B cell (primary cell): ENCODE results near the gene ITGA6.

Experiments used
- EZH2 ChIP-seq: IDR thresholded peaks from 2 replicates; pipeline ENCODE4 v1.6.1; 2012; ENCODE audit warnings: borderline replicate concordance, low read depth, mild to moderate bottlenecking, moderate library complexity, low read length; ENCODE audit not compliant: insufficient read depth, poor library complexity, severe bottlenecking
- TF ChIP-seq, protein P1 (sequence below): fragments of 200-600 bp; IDR thresholded peaks from one replicate; pipeline ENCODE4 v1.8.0; 2022; ENCODE audit warnings: antibody characterized with exemption, mild to moderate bottlenecking

DNA sequence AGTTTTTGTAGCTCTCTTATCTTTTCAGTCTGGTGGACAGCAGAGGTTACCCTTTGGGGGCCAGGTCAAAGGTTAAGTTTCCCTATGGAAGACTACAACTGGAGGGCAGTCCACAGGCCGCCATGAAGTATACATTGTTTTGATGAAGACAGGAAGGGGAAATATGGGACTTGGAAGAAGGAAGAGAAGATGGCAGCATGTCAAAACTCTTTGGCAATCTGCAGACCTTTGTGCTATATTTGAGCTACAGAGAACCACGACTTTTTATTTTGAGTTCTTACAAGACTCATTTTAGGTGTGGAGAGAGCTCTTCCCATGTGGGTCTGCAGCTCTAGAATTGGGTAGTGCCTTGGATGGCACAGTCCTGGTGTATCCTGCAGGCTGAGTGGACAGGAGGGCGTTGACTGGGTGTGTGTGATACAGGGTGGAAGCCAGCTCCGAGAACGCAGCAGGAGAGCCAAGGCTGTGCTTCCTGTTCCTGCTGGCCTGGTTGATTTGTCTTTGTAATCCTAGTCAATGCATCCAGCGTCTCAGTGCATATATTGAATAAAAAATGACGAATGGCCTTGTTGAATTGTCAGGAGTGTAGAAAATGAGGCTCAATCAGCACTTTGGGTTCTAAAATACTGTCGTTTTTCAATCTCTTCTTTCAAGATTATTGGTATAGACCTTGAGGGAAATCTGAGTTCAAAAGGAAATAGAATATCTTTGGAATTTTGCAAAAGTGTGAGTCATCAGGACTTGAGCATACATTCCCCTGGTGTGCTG lies 11.5 kb downstream of the ITGA6 start:
- TF ChIP-seq, protein P1, sequence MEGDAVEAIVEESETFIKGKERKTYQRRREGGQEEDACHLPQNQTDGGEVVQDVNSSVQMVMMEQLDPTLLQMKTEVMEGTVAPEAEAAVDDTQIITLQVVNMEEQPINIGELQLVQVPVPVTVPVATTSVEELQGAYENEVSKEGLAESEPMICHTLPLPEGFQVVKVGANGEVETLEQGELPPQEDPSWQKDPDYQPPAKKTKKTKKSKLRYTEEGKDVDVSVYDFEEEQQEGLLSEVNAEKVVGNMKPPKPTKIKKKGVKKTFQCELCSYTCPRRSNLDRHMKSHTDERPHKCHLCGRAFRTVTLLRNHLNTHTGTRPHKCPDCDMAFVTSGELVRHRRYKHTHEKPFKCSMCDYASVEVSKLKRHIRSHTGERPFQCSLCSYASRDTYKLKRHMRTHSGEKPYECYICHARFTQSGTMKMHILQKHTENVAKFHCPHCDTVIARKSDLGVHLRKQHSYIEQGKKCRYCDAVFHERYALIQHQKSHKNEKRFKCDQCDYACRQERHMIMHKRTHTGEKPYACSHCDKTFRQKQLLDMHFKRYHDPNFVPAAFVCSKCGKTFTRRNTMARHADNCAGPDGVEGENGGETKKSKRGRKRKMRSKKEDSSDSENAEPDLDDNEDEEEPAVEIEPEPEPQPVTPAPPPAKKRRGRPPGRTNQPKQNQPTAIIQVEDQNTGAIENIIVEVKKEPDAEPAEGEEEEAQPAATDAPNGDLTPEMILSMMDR, result no peak
- TF ChIP-seq EZH2, result no peak
